Parathyroid adenoma (tissue), 2 donors: Measurements from ENCODE around the gene GBGT1.

Experiments
- H2AFZ ChIP-seq: fragments of 300-600 bp; sonication (generic); one replicate; pipeline ENCODE4 v1.7.0; 2017; ENCODE audit warnings: antibody characterized with exemption, mild to moderate bottlenecking
- H3K27ac ChIP-seq: fragments of 300-600 bp; sonication (generic); one replicate; pipeline ENCODE4 v1.7.0; 2017
- H3K27me3 ChIP-seq: fragments of 300-600 bp; sonication (generic); one replicate; pipeline ENCODE4 v1.7.0; 2017; ENCODE audit warnings: low read length; ENCODE audit not compliant: control insufficient read depth, insufficient read depth
- H3K36me3 ChIP-seq: fragments of 300-600 bp; sonication (generic); one replicate; pipeline ENCODE4 v1.7.0; 2017; ENCODE audit warnings: low read length; ENCODE audit not compliant: control insufficient read depth, insufficient read depth
- H3K4me1 ChIP-seq: fragments of 300-600 bp; sonication (generic); one replicate; pipeline ENCODE4 v1.7.0; 2017; ENCODE audit warnings: control low read depth
- H3K4me2 ChIP-seq: fragments of 300-600 bp; sonication (generic); one replicate; pipeline ENCODE4 v1.7.0; 2017; ENCODE audit warnings: low read length
- H3K4me3 ChIP-seq: fragments of 300-600 bp; sonication (generic); one replicate; pipeline ENCODE4 v1.7.0; 2017; ENCODE audit warnings: low read depth, low read length
- H3K79me2 ChIP-seq: fragments of 300-600 bp; sonication (generic); one replicate; pipeline ENCODE4 v1.7.0; 2017; ENCODE audit warnings: control low read depth
- H3K9ac ChIP-seq: fragments of 300-600 bp; sonication (generic); one replicate; pipeline ENCODE4 v1.7.0; 2017; ENCODE audit warnings: mild to moderate bottlenecking
- H3K9me3 ChIP-seq: fragments of 300-600 bp; sonication (generic); one replicate; pipeline ENCODE4 v1.7.0; 2017; ENCODE audit warnings: low read length; ENCODE audit not compliant: control insufficient read depth
- TF ChIP-seq, protein P1 (sequence below): fragments of 300-600 bp; sonication (generic); IDR thresholded peaks from one replicate; pipeline ENCODE4 v1.7.0; 2017; ENCODE audit warnings: antibody characterized with exemption, mild to moderate bottlenecking
- donor health status: primary hyperparathyroidism.

Gene GBGT1

DNA sequence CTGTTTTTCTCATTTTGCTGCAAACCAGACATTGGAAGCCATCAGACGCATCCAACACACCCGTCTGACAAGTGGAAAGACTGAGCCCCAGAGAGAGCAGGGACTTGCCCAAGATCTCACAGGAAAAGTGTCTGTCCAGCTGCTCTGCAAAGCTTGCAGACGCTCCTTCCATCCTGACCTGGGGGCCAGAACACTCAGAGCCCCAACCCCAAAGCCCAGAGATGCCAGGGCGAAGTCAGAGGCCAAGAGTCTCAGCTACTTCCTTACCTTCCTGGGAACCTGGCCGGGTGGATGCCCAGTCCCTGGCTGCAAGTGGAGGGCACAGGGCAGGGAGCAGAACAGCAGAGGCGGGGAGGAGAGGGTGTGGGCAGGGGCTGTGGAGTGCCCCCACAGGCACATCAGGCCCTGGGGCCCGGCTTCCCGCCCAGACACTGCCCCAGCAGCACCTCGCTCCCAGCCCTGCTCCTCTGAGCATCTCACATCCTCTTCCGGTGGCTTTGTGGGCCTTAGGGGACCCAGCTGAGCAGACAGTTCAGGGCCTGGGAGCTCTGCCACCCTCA lies 32.9 kb downstream of the GBGT1 start:
- no peak overlapping the region for H3K9ac ChIP-seq
- TF ChIP-seq, protein P1, sequence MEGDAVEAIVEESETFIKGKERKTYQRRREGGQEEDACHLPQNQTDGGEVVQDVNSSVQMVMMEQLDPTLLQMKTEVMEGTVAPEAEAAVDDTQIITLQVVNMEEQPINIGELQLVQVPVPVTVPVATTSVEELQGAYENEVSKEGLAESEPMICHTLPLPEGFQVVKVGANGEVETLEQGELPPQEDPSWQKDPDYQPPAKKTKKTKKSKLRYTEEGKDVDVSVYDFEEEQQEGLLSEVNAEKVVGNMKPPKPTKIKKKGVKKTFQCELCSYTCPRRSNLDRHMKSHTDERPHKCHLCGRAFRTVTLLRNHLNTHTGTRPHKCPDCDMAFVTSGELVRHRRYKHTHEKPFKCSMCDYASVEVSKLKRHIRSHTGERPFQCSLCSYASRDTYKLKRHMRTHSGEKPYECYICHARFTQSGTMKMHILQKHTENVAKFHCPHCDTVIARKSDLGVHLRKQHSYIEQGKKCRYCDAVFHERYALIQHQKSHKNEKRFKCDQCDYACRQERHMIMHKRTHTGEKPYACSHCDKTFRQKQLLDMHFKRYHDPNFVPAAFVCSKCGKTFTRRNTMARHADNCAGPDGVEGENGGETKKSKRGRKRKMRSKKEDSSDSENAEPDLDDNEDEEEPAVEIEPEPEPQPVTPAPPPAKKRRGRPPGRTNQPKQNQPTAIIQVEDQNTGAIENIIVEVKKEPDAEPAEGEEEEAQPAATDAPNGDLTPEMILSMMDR = no peak
- H3K27ac ChIP-seq = no peak overlapping the region
- H3K79me2 ChIP-seq = no peaks in the 10 kb centered on the region
- H2AFZ ChIP-seq = no peak overlapping the region
- no peaks in the 10 kb centered on the region for H3K36me3 ChIP-seq
- H3K4me2 ChIP-seq = no peak overlapping the region
- H3K27me3 ChIP-seq = no peaks in the 10 kb centered on the region
- H3K9me3 ChIP-seq = no peaks in the 10 kb centered on the region
- H3K4me3 ChIP-seq = no peak overlapping the region
- peaks cover 26% of the 10 kb centered on the region for H3K4me1 ChIP-seq

GRCh38 chr9:133129001-133129795 lies 34.5 kb downstream of the GBGT1 start:
- H3K36me3 ChIP-seq = no peaks in the 10 kb centered on the region
- no peaks in the 10 kb centered on the region for H3K9me3 ChIP-seq
- no peak overlapping the region for H3K27ac ChIP-seq
- H3K27me3 ChIP-seq = no peaks in the 10 kb centered on the region
- TF ChIP-seq, protein P1 = no peak
- H3K79me2 ChIP-seq = no peaks in the 10 kb centered on the region
- no peak overlapping the region for H3K4me3 ChIP-seq
- no peak overlapping the region for H3K4me2 ChIP-seq
- peaks cover 10% of the 10 kb centered on the region for H3K4me1 ChIP-seq
- no peak overlapping the region for H3K9ac ChIP-seq
- no peak overlapping the region for H2AFZ ChIP-seq

- TF ChIP-seq, protein P1 = no peak
- Histone ChIP-seq H3K27me3 (no peaks in the 10 kb centered on the region), H3K36me3 (no peaks in the 10 kb centered on the region), H3K27ac (no peak overlapping the region), H3K4me1 (peaks cover 2% of the 10 kb centered on the region), H3K9ac (no peak overlapping the region), H3K4me2 (no peak overlapping the region), H2AFZ (no peak overlapping the region), H3K4me3 (no peak overlapping the region), H3K9me3 (no peaks in the 10 kb centered on the region), H3K79me2 (no peaks in the 10 kb centered on the region)
Observed at GRCh38 chr9:133128152-133128551, 35.6 kb downstream of the GBGT1 start.

DNA sequence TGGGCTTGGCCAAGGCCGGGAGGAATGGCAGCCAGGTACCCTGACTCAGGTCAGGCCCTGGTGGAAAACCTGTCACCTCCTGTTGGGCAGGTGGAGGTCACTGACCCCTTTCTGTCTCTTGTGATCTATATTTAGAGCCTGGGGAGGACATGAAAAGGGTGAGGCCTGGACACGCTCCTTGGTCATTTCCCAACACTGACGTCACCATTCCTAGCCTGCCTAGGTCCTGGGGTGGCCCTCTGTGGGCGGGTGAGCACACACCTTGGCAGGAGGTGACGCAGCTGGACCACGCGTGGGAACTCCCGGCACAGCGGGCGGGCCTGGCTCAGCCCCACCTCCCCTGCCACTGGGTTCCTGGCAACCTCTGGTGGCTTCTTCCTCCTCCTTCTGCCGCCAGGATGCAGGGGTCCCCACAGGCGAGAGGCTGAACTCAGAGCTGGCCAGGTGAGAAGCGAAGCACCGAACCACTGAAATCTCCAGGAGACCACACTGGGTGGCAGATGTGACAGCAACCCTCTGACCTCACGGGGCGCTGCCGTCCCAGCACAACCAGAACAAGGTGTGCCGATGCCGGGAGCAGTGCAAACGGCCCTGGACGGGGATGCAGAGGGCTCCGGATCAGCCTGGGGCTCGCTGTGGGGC lies 36.3 kb downstream of the GBGT1 start:
- Histone ChIP-seq H3K27me3 (no peaks in the 10 kb centered on the region), H3K27ac (no peak overlapping the region), H3K9me3 (no peaks in the 10 kb centered on the region), H3K4me3 (no peak overlapping the region), H2AFZ (no peak overlapping the region), H3K4me1 (no peaks in the 10 kb centered on the region), H3K36me3 (no peaks in the 10 kb centered on the region), H3K79me2 (no peaks in the 10 kb centered on the region), H3K9ac (no peak overlapping the region), H3K4me2 (no peak overlapping the region)
- TF ChIP-seq, protein P1 = no peak
